Naive thymus-derived CD4-positive, alpha-beta T cell (primary cell): ENCODE data around the gene GPR157. TPM values are rescaled to one million over a fixed set of nuclear protein-coding genes. Genes with fewer than 3 reads are reported as not detected.

ENCODE experiments used
- ATAC-seq: fragments of 150-1000 bp; cut with Tn5 transposase; 2 replicates; pipeline ENCODE4 v1.10.0; 2021; ENCODE audit warnings: mild to moderate bottlenecking, moderate library complexity
- CTCF ChIA-PET: fragments of 350-600 bp; sonication (Branson Sonifier 250); formaldehyde crosslinking; loops from one replicate; lab custom pipeline; 2021; ENCODE audit warnings: antibody characterized with exemption; lab: Charles Lee
- POLR2A ChIA-PET: fragments of 350-600 bp; sonication (Branson Sonifier 250); formaldehyde crosslinking; loops from one replicate; lab custom pipeline; 2021; ENCODE audit warnings: antibody characterized with exemption, inconsistent platforms; lab: Charles Lee
- DNase-seq, 9 donors: peaks; one replicate each; pipeline versions ENCODE4 v3.0.0 to v3.0.0-alpha.2; 2020 to 2022; ENCODE audit warnings: mixed read lengths in 1 of 9
- H3K27ac ChIP-seq: one replicate; pipeline ENCODE4 v1.7.0; 2013; ENCODE audit warnings: mild to moderate bottlenecking, low read depth, low read length, moderate library complexity
- H3K27me3 ChIP-seq, 2 donors: one replicate each; pipeline ENCODE4 v1.7.0; 2013; ENCODE audit warnings: low read length in 2 of 2, mild to moderate bottlenecking in 2 of 2, moderate library complexity in 2 of 2; ENCODE audit not compliant: control insufficient read depth in 2 of 2, insufficient read depth in 2 of 2
- H3K36me3 ChIP-seq, 3 experiments: 1 replicate in 2 of 3; 2 replicates in 1 of 3; pipeline ENCODE4 v1.7.0; 2013; ENCODE audit warnings: low read length in 3 of 3, mild to moderate bottlenecking in 3 of 3, moderate library complexity in 1 of 3; ENCODE audit not compliant: insufficient read depth in 3 of 3, control insufficient read depth in 2 of 3
- H3K4me1 ChIP-seq, 2 donors: one replicate each; pipeline ENCODE4 v1.7.0; 2013; ENCODE audit warnings: low read length in 2 of 2, mild to moderate bottlenecking in 2 of 2, moderate library complexity in 1 of 2; ENCODE audit not compliant: control insufficient read depth in 2 of 2, insufficient read depth in 2 of 2
- H3K4me3 ChIP-seq: 2 replicates; pipeline ENCODE4 v1.7.0; 2013; ENCODE audit warnings: mild to moderate bottlenecking, low read length
- H3K9me3 ChIP-seq, 3 experiments: 1 replicate in 2 of 3; 2 replicates in 1 of 3; pipeline ENCODE4 v1.7.0; 2013; ENCODE audit warnings: low read length in 3 of 3; ENCODE audit not compliant: control insufficient read depth in 2 of 3
- H3K27ac Mint-ChIP-seq, 9 donors: one replicate each; pipeline ENCODE4 v1.8.0; 2020 to 2022; ENCODE audit warnings: mixed read lengths in 9 of 9, mild to moderate bottlenecking in 8 of 9, moderate library complexity in 5 of 9, inconsistent platforms in 2 of 9
- H3K27me3 Mint-ChIP-seq, 5 donors: one replicate each; pipeline ENCODE4 v1.8.0; 2021 to 2022; ENCODE audit warnings: mixed read lengths in 5 of 5, mild to moderate bottlenecking in 1 of 5
- H3K36me3 Mint-ChIP-seq, 5 donors: one replicate each; pipeline ENCODE4 v1.8.0; 2020 to 2022; ENCODE audit warnings: mixed read lengths in 5 of 5, mild to moderate bottlenecking in 3 of 5, inconsistent platforms in 1 of 5
- H3K4me1 Mint-ChIP-seq, 7 donors: one replicate each; pipeline ENCODE4 v1.8.0; 2020 to 2022; ENCODE audit warnings: mixed read lengths in 7 of 7, mild to moderate bottlenecking in 3 of 7, inconsistent platforms in 1 of 7
- H3K4me3 Mint-ChIP-seq, 10 donors: one replicate each; pipeline ENCODE4 v1.8.0; 2020 to 2022; ENCODE audit warnings: mild to moderate bottlenecking in 10 of 10, mixed read lengths in 10 of 10, moderate library complexity in 6 of 10, inconsistent platforms in 2 of 10
- H3K9me3 Mint-ChIP-seq, 11 donors: one replicate each; pipeline ENCODE4 v1.8.0; 2020 to 2022; ENCODE audit warnings: mixed read lengths in 11 of 11, mild to moderate bottlenecking in 4 of 11, inconsistent platforms in 1 of 11, moderate library complexity in 1 of 11
- intact Hi-C, 2 donors: fragments of 100-400 bp; cut with micrococcal nuclease; formaldehyde crosslinking; loops; one replicate each; pipeline ENCODE4 v1.15.1; 2023
- polyA plus RNA-seq, 2 donors: library from polyadenylated mRNA; unstranded; fragments of 300-500 nt; fragmentation: Illumina TruSeq; gene quantifications; one replicate each; pipeline ENCODE4 v1.2.3, GENCODE V29; 2021
- total RNA-seq, 6 experiments: library from RNA in 5 of 6; stranded (reverse) in 5 of 6; gene quantifications; 1 replicate in 5 of 6; 2 replicates in 1 of 6; pipeline ENCODE4 v1.2.3 and lab custom pipeline; 2021 to 2026

Gene GPR157
- total and polyA plus RNA-seq, 7 experiments from 2014 or later: 1.4 to 14.1 (median 5.2) TPM

DNA sequence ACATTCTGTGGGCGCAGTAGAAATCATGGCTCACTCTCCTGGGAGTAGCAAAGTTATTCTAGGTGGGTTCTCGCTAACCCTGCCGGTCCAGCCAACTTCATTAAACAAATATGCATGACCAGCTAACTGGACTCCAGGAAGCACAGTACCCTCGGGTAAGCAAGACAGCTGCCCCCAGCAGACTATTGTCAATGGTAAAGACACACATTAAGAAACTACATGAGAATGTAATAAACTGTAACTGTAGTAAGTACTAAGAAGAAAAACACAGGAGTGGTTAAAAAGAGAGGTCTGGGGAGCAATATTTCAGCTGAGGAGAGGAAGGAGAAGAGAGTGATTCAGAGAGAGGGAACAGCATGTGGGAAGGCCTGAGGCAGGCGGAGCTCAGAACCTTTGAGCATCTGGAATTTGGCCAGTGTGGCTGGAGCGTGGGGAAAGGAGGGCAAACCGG, 66.9 kb downstream of the GPR157 start:
- H3K36me3 Mint-ChIP-seq: no peaks in the 10 kb centered on the region

DNA sequence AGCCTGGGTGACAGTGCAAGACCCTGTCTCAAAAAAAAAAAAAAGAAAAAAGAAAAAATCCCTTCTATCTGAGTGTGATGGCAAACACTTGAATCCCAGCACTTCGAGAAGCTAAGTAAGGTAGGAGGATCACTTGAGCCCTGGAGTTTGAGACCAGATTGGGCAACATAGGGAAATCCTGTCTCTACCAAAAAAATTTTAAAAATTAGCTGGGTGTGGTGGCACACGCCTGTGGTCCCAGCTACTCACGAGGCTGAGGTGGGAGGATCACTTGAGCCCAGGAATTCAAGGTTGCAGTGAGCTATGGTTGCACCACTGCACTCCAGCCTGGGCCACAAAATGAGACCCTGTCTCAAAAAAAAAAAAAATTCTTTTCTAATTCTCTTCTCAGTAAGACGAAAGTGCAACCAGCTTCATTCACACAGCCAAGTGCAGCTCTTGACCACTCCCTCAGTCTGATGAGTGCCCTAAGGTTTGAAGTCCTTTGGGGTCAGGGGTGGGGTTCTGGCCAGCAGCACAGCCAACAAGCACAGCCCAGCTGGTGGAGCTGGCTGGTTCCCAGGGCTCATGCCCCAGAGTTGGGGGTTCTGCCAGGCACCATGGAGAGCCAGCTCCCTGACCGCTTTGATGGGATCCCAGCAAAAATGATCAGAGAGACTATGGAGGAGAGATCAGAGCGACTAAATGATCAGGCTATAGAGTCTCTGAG, 67.5 kb downstream of the GPR157 start:
- H3K4me3 ChIP-seq: no peak overlapping the region
- intact Hi-C loops: no loop called here
- H3K36me3 ChIP-seq: no peaks in the 10 kb centered on the region
- peaks cover 0 to 12% (median 4%) of the 10 kb centered on the region in 5 donors for H3K27me3 Mint-ChIP-seq
- ChIA-PET POLR2A (interaction anchor here (0.7 kb wide), 1 partner anchor 20 kb away, joined by 4 read pairs; no protein-coding TSS in a partner anchor), CTCF (no interaction called here)
- no peaks in the 10 kb centered on the region for H3K9me3 Mint-ChIP-seq
- H3K27me3 ChIP-seq: no peaks in the 10 kb centered on the region
- H3K36me3 Mint-ChIP-seq: no peaks in the 10 kb centered on the region
- DNase-seq: no peak
- H3K4me1 ChIP-seq: no peaks in the 10 kb centered on the region
- no peaks in the 10 kb centered on the region for H3K9me3 ChIP-seq
- H3K27ac ChIP-seq: no peak overlapping the region
- H3K4me3 Mint-ChIP-seq: no peak overlapping the region
- no peak for ATAC-seq
- peaks cover 0 to 4% (median 0%) of the 10 kb centered on the region in 7 donors for H3K4me1 Mint-ChIP-seq
- H3K27ac Mint-ChIP-seq: no peak overlapping the region

More for the DNA sequence above, 66.9 kb downstream of the GPR157 start:
- ChIA-PET POLR2A (interaction anchor here (0.7 kb wide), 1 partner anchor 20 kb away, joined by 4 read pairs; no protein-coding TSS in a partner anchor), CTCF (no interaction called here)
- peaks cover 0 to 12% (median 4%) of the 10 kb centered on the region in 5 donors for H3K27me3 Mint-ChIP-seq
- intact Hi-C loops: no loop called here
- Histone ChIP-seq H3K27me3 (no peaks in the 10 kb centered on the region), H3K4me3 (no peak overlapping the region), H3K9me3 (no peaks in the 10 kb centered on the region), H3K27ac (no peak overlapping the region), H3K36me3 (no peaks in the 10 kb centered on the region), H3K4me1 (no peaks in the 10 kb centered on the region)
- no peak overlapping the region for H3K27ac Mint-ChIP-seq
- no peak for DNase-seq
- no peak for ATAC-seq
- no peaks in the 10 kb centered on the region for H3K9me3 Mint-ChIP-seq
- H3K4me3 Mint-ChIP-seq: no peak overlapping the region
- peaks cover 0 to 4% (median 0%) of the 10 kb centered on the region in 7 donors for H3K4me1 Mint-ChIP-seq

DNA sequence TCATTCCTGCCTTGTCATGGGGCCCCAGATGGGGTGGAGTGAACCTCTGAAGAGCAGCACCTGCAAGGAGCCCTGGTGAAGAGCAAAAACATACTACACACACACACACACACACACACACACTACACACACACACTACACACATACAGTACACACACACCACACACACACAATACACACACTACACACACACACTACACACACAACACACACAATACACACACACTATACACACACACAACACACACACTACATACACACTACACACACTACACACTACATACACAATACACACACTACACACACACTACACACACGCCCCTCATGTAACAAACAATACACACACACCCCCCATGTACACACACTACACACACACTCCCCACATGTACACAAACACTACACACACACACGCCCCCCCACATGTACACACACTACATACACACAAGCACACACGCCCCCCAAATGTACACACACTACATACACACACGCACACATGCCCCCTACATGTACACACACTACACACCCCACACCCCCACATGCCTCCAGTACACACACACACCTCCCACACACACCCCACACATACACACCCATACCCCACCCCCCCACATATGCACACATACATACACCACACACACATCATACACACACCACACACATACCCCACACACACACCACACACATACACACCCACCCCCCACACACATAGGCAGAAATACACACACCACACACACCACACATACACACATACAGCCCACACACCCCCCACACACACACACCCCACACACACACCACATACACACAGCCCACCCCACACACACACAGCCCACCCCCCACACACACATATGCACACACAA, 68.8 kb downstream of the GPR157 start:
- no peaks in the 10 kb centered on the region for H3K36me3 Mint-ChIP-seq
- Histone ChIP-seq H3K27me3 (no peaks in the 10 kb centered on the region), H3K4me1 (no peaks in the 10 kb centered on the region), H3K27ac (no peak overlapping the region), H3K4me3 (no peak overlapping the region), H3K9me3 (no peaks in the 10 kb centered on the region), H3K36me3 (no peaks in the 10 kb centered on the region)
- intact Hi-C loops: no loop called here
- H3K27ac Mint-ChIP-seq: no peak overlapping the region
- POLR2A ChIA-PET: no interaction called here
- ATAC-seq (no peak), DNase-seq (no peak)
- H3K4me1 Mint-ChIP-seq: peaks cover 0 to 4% (median 0%) of the 10 kb centered on the region in 7 donors
- CTCF ChIA-PET: interaction anchor here (0.6 kb wide), 1 partner anchor 670 kb away, joined by 3 read pairs; no protein-coding TSS in a partner anchor
- H3K9me3 Mint-ChIP-seq: no peaks in the 10 kb centered on the region
- no peak overlapping the region for H3K4me3 Mint-ChIP-seq
- H3K27me3 Mint-ChIP-seq: peaks cover 0 to 10% (median 2%) of the 10 kb centered on the region in 5 donors

DNA sequence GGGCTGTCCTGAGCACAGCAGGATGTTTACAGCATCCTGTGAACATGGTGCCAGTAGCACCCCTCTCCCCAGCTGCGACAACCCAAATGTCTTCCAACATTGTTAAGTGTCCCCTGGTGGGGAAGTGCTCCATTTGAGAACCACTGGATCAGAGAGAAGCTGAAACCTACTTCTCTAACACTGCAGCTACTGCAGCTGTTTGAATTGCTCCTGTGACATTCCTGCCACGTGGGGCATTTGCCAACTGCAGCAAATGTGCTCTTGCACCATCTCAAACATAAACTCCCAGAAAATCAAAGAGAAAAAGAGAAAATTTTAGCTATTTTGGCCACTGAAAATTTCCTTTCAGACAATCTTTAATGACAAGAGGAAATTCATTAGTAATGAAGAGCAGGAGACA, 70.4 kb downstream of the GPR157 start:
- ATAC-seq: no peak
- no peaks in the 10 kb centered on the region for H3K4me1 ChIP-seq
- no peak overlapping the region for H3K4me3 ChIP-seq
- H3K9me3 ChIP-seq: no peaks in the 10 kb centered on the region
- no peak overlapping the region for H3K27ac ChIP-seq
- ChIA-PET CTCF (no interaction called here), POLR2A (no interaction called here)
- no peak for DNase-seq
- H3K4me1 Mint-ChIP-seq: peaks cover 0 to 2% (median 0%) of the 10 kb centered on the region in 7 donors
- no peaks in the 10 kb centered on the region for H3K36me3 Mint-ChIP-seq
- H3K9me3 Mint-ChIP-seq: no peaks in the 10 kb centered on the region
- no peak overlapping the region for H3K4me3 Mint-ChIP-seq
- peaks cover 0 to 9% (median 0%) of the 10 kb centered on the region in 5 donors for H3K27me3 Mint-ChIP-seq
- H3K27ac Mint-ChIP-seq: peak overlapping the region in 1 of 9 donors; percentile 30
- no peaks in the 10 kb centered on the region for H3K27me3 ChIP-seq
- H3K36me3 ChIP-seq: no peaks in the 10 kb centered on the region
- intact Hi-C loops: no loop called here

DNA sequence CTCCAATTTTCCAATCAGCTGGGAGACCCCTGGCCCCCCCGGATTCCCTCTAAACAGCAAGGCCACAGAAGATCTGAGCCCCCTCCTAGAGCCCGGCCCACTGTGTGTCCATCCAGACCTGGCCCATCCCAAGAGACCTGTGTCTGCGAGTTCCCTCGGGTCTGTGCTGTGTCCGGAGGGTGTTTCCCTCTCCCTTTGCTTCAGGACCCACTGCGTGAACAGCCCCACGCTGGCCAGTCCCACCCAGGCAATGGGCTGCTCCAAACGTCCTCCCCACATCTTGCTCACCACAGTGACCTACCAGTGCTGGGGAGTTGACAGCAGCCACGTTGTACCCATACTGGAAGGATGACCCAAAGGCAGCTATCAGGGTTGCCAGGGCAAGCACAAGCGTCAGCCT, 71.1 kb downstream of the GPR157 start:
- intact Hi-C loops: no loop called here
- no peaks in the 10 kb centered on the region for H3K36me3 Mint-ChIP-seq
- no peak for DNase-seq
- ChIA-PET POLR2A (no interaction called here), CTCF (no interaction called here)
- H3K27ac Mint-ChIP-seq: no peak overlapping the region
- no peak overlapping the region for H3K27ac ChIP-seq
- no peaks in the 10 kb centered on the region for H3K36me3 ChIP-seq
- no peaks in the 10 kb centered on the region for H3K27me3 ChIP-seq
- H3K9me3 ChIP-seq: no peaks in the 10 kb centered on the region
- no peaks in the 10 kb centered on the region for H3K9me3 Mint-ChIP-seq
- H3K4me3 ChIP-seq: no peak overlapping the region
- no peaks in the 10 kb centered on the region for H3K4me1 ChIP-seq
- ATAC-seq: no peak
- peaks cover 0 to 9% (median 0%) of the 10 kb centered on the region in 5 donors for H3K27me3 Mint-ChIP-seq
- H3K4me1 Mint-ChIP-seq: peaks cover 0 to 2% (median 0%) of the 10 kb centered on the region in 7 donors
- H3K4me3 Mint-ChIP-seq: no peak overlapping the region

DNA sequence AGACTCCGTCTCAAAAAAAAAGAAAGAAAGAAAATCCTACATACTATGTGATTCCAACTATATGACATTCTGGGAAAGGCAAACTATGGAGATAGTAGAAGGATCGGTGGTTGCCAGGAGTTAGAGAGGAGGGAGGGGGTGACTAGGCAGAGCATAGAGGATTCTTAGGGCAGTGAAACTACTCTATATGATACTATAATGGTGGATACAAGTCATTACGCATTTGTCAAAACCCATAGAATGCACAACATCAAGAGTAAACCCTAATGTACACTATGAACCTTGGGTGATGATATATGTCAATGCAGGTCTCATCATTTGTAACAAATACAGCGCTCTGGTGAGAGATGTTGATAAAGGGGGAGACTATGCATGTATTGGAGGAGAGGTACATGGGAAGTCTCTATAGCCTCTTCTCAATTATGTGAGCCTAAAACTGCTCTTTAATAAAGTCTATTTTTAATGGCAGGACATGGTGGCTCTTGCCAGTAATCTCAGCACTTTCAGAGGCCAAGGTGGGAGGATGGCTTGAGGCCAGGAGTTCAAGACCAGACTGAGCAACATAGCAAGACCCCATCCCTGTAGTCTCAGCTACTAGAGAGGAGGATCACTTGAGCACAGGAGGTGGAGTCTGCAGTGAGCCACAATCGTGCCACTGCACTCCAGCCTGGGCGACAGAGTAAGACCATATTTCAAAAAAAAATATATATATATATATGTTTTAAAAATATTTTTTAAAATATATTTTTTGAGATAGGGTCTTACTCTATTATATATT, 76.4 kb downstream of the GPR157 start:
- intact Hi-C loops: no loop called here
- H3K9me3 ChIP-seq: no peaks in the 10 kb centered on the region
- H3K36me3 ChIP-seq: no peaks in the 10 kb centered on the region
- no peak overlapping the region for H3K27ac ChIP-seq
- no peaks in the 10 kb centered on the region for H3K36me3 Mint-ChIP-seq
- no peaks in the 10 kb centered on the region for H3K4me1 Mint-ChIP-seq
- peaks cover 0 to 25% (median 0%) of the 10 kb centered on the region in 5 donors for H3K27me3 Mint-ChIP-seq
- no peaks in the 10 kb centered on the region for H3K9me3 Mint-ChIP-seq
- ChIA-PET POLR2A (no interaction called here), CTCF (no interaction called here)
- H3K27ac Mint-ChIP-seq: no peak overlapping the region
- no peak overlapping the region for H3K4me3 ChIP-seq
- H3K4me1 ChIP-seq: no peaks in the 10 kb centered on the region
- no peaks in the 10 kb centered on the region for H3K27me3 ChIP-seq
- H3K4me3 Mint-ChIP-seq: no peak overlapping the region
- ATAC-seq (no peak), DNase-seq (no peak)
